B cell (primary cell): Measurements from ENCODE around the gene ACTMAP. TPM values are rescaled to one million over a fixed set of nuclear protein-coding genes. Genes with fewer than 3 reads are reported as not detected.

Experiments
- ATAC-seq: fragments of 200-7000 bp; cut with Tn5 transposase; one replicate; pipeline ENCODE4 v1.10.0; 2021; ENCODE audit warnings: low read depth, mild to moderate bottlenecking, moderate number of reproducible peaks, moderate library complexity
- CTCF ChIA-PET: fragments of 350-600 bp; sonication (Branson Sonifier 250); formaldehyde crosslinking; loops from one replicate; lab custom pipeline; 2021; ENCODE audit warnings: antibody characterized with exemption, inconsistent platforms; lab: Charles Lee
- POLR2A ChIA-PET: fragments of 350-600 bp; sonication (Branson Sonifier 250); formaldehyde crosslinking; loops from one replicate; lab custom pipeline; 2021; ENCODE audit warnings: antibody characterized with exemption; lab: Charles Lee
- DNase-seq: peaks from one replicate; pipeline ENCODE4 v3.0.0; 2013
- H2AFZ ChIP-seq: 2 replicates; pipeline ENCODE4 v1.6.1; 2012; ENCODE audit warnings: mild to moderate bottlenecking, low read depth, low read length; ENCODE audit not compliant: insufficient read depth, poor library complexity, severe bottlenecking
- H3K27ac ChIP-seq, 2 donors: 1 replicate in 1 of 2; 2 replicates in 1 of 2; pipeline ENCODE4 v1.5.1; 2012 to 2013; ENCODE audit warnings: low read length in 2 of 2, mild to moderate bottlenecking in 2 of 2, moderate library complexity in 1 of 2
- H3K27me3 ChIP-seq, 4 experiments: fragments of 200-600 bp in 1 of 4; sonication (generic) in 1 of 4; replicated peaks in 1 of 4; 1 replicate in 2 of 4; 2 replicates in 2 of 4; pipeline versions ENCODE4 v1.6.1 to v1.7.0; 2013 to 2016; ENCODE audit warnings: low read length in 3 of 4, mild to moderate bottlenecking in 2 of 4, mixed read lengths in 1 of 4, moderate library complexity in 1 of 4; ENCODE audit not compliant: insufficient read depth in 4 of 4, control insufficient read depth in 3 of 4; ENCODE audit errors: control extremely low read depth in 1 of 4
- H3K36me3 ChIP-seq, 2 experiments: replicated peaks in 1 of 2; 1 replicate in 1 of 2; 2 replicates in 1 of 2; pipeline versions ENCODE4 v1.6.1 to v1.7.1; 2013; ENCODE audit warnings: low read length in 1 of 2; ENCODE audit not compliant: insufficient read depth in 2 of 2, control insufficient read depth in 1 of 2; ENCODE audit errors: control extremely low read depth in 1 of 2, extremely low read depth in 1 of 2
- H3K4me1 ChIP-seq, 2 donors: fragments of 200-600 bp in 1 of 2; sonication (generic) in 1 of 2; 1 replicate in 1 of 2; 2 replicates in 1 of 2; pipeline versions ENCODE4 v1.5.1 to v1.6.1; 2013 to 2017; ENCODE audit warnings: low read length in 2 of 2; ENCODE audit not compliant: control insufficient read depth in 2 of 2, insufficient read depth in 2 of 2
- H3K4me2 ChIP-seq: replicated peaks from 2 replicates; pipeline ENCODE3; 2012; ENCODE audit warnings: mild to moderate bottlenecking, low read depth, low read length; ENCODE audit not compliant: poor library complexity, severe bottlenecking
- H3K4me3 ChIP-seq, 5 experiments: fragments of 200-600 bp in 1 of 5; sonication (generic) in 1 of 5; 1 replicate in 3 of 5; 2 replicates in 2 of 5; pipeline versions ENCODE4 v1.5.1 to v1.7.0; 2011 to 2016; ENCODE audit warnings: low read length in 4 of 5, mild to moderate bottlenecking in 4 of 5, low read depth in 2 of 5, control low read depth in 1 of 5, moderate library complexity in 1 of 5; ENCODE audit not compliant: insufficient read depth in 1 of 5; ENCODE audit errors: control extremely low read depth in 1 of 5, extremely low read depth in 1 of 5
- H3K79me2 ChIP-seq: fragments of 200-600 bp; sonication (generic); one replicate; pipeline ENCODE4 v1.6.0; 2016; ENCODE audit warnings: low read length; ENCODE audit not compliant: control insufficient read depth, insufficient read depth
- H3K9ac ChIP-seq: fragments of 200-600 bp; sonication (generic); 2 replicates; pipeline ENCODE4 v1.6.1; 2017; ENCODE audit warnings: mild to moderate bottlenecking, low read length, moderate library complexity
- H3K9me3 ChIP-seq, 3 donors: one replicate each; pipeline versions ENCODE4 v1.6.1 to v1.7.1; 2013; ENCODE audit warnings: low read length in 2 of 3; ENCODE audit not compliant: control insufficient read depth in 2 of 3, insufficient read depth in 1 of 3; ENCODE audit errors: control extremely low read depth in 1 of 3
- H4K20me1 ChIP-seq: 2 replicates; pipeline ENCODE4 v1.6.0; 2012; ENCODE audit warnings: mild to moderate bottlenecking, low read length; ENCODE audit not compliant: insufficient read depth, control insufficient read depth, poor library complexity, severe bottlenecking
- H3K27ac Mint-ChIP-seq: one replicate; pipeline ENCODE4 v1.8.0; 2021; ENCODE audit warnings: mixed read lengths
- H3K27me3 Mint-ChIP-seq: one replicate; pipeline ENCODE4 v1.8.0; 2021; ENCODE audit warnings: mixed read lengths
- H3K4me1 Mint-ChIP-seq: one replicate; pipeline ENCODE4 v1.8.0; 2021; ENCODE audit warnings: mixed read lengths
- H3K4me3 Mint-ChIP-seq: one replicate; pipeline ENCODE4 v1.8.0; 2021; ENCODE audit warnings: mixed read lengths
- H3K9me3 Mint-ChIP-seq: one replicate; pipeline ENCODE4 v1.8.0; 2022; ENCODE audit warnings: mixed read lengths; ENCODE audit not compliant: insufficient read depth
- EZH2 ChIP-seq: IDR thresholded peaks from 2 replicates; pipeline ENCODE4 v1.6.1; 2012; ENCODE audit warnings: borderline replicate concordance, low read depth, mild to moderate bottlenecking, moderate library complexity, low read length; ENCODE audit not compliant: insufficient read depth, poor library complexity, severe bottlenecking
- WGBS: methylation state at CpG from one replicate; pipeline ENCODE4 v1.1.5; 2013; ENCODE audit warnings: missing lambda C conversion rate; ENCODE audit not compliant: insufficient coverage; 5-methylcytosine and 5-hydroxymethylcytosine counted together
- intact Hi-C: fragments of 100-400 bp; cut with micrococcal nuclease; formaldehyde crosslinking; loops from one replicate; pipeline ENCODE4 v1.10.0; 2022
- polyA plus RNA-seq: library from polyadenylated mRNA; depleted of rRNA; stranded (reverse); fragments of >200 nt; gene quantifications from 2 replicates; pipeline ENCODE4 v1.2.3, GENCODE V29; 2012
- total RNA-seq, 2 donors: library from RNA; stranded (reverse); fragments of 120-200 nt in 1 of 2; gene quantifications; 1 replicate in 1 of 2; 2 replicates in 1 of 2; pipeline versions ENCODE4 v1.2.3 to v1.2.4, GENCODE V29; 2013 to 2022
- TF ChIP-seq, protein P1 (sequence below): fragments of 200-600 bp; IDR thresholded peaks from one replicate; pipeline ENCODE4 v1.8.0; 2022; ENCODE audit warnings: antibody characterized with exemption, mild to moderate bottlenecking

ACTMAP gene
- total and polyA plus RNA-seq, 2 donors (not counting 1 experiment from before 2014, with no cell fraction given): 7.7 to 10.2 TPM

- H3K9me3 Mint-ChIP-seq: no peaks in the 10 kb centered on the region
- H3K4me3 Mint-ChIP-seq: no peak overlapping the region
- Histone ChIP-seq H3K4me2 (no peak overlapping the region), H2AFZ (no peak overlapping the region), H3K9me3 (no peaks in the 10 kb centered on the region), H3K27ac (no peak overlapping the region), H4K20me1 (peaks cover 18% of the 10 kb centered on the region), H3K9ac (no peak overlapping the region), H3K36me3 (peaks cover 0 to 30% of the 10 kb centered on the region in 2 experiments), H3K27me3 (no peaks in the 10 kb centered on the region), H3K4me1 (peaks cover 26 to 35% of the 10 kb centered on the region in 2 donors), H3K4me3 (no peak overlapping the region), H3K79me2 (peaks cover 68% of the 10 kb centered on the region)
- ChIA-PET POLR2A (interaction anchor here (0.7 kb wide), 2 partner anchors 34 to 97 kb away, joined by 4 read pairs; no protein-coding TSS in a partner anchor), CTCF (interaction anchor here (0.7 to 1.7 kb wide), 4 partner anchors 23 to 90 kb away, joined by 3 to 5 read pairs (median 4); no protein-coding TSS in a partner anchor)
- H3K27ac Mint-ChIP-seq: no peak overlapping the region
- H3K27me3 Mint-ChIP-seq: no peaks in the 10 kb centered on the region
- TF ChIP-seq EZH2: no peak
- TF ChIP-seq, protein P1, sequence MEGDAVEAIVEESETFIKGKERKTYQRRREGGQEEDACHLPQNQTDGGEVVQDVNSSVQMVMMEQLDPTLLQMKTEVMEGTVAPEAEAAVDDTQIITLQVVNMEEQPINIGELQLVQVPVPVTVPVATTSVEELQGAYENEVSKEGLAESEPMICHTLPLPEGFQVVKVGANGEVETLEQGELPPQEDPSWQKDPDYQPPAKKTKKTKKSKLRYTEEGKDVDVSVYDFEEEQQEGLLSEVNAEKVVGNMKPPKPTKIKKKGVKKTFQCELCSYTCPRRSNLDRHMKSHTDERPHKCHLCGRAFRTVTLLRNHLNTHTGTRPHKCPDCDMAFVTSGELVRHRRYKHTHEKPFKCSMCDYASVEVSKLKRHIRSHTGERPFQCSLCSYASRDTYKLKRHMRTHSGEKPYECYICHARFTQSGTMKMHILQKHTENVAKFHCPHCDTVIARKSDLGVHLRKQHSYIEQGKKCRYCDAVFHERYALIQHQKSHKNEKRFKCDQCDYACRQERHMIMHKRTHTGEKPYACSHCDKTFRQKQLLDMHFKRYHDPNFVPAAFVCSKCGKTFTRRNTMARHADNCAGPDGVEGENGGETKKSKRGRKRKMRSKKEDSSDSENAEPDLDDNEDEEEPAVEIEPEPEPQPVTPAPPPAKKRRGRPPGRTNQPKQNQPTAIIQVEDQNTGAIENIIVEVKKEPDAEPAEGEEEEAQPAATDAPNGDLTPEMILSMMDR: no peak
- WGBS: no CpG with 5 or more reads among the region's 9 CpGs
- DNase-seq (no peak), ATAC-seq (no peak)
- intact Hi-C loops: no loop called here
- H3K4me1 Mint-ChIP-seq: peaks cover 48% of the 10 kb centered on the region
Observed at GRCh38 chr19:40721936-40722661, 28.2 kb downstream of the ACTMAP start.

GRCh38 chr19:40721140-40721486 is 29.2 kb downstream of the ACTMAP start:
- peak overlapping the region; percentile 23 for H3K4me2 ChIP-seq
- peaks cover 77% of the 10 kb centered on the region for H3K79me2 ChIP-seq
- 90% methylated on average over 5 of the region's 6 CpGs for WGBS
- peaks cover 0 to 22% of the 10 kb centered on the region in 2 experiments for H3K36me3 ChIP-seq
- POLR2A ChIA-PET: no interaction called here
- no peaks in the 10 kb centered on the region for H3K9me3 Mint-ChIP-seq
- no peak overlapping the region for H3K27ac Mint-ChIP-seq
- H3K27ac ChIP-seq: no peak overlapping the region
- H3K4me1 ChIP-seq: peaks cover 29 to 41% of the 10 kb centered on the region in 2 donors
- H3K27me3 Mint-ChIP-seq: no peaks in the 10 kb centered on the region
- CTCF ChIA-PET: interaction anchor here (1.2 to 1.7 kb wide), 2 partner anchors 24 to 91 kb away, joined by 4 to 5 read pairs; no protein-coding TSS in a partner anchor
- no peak overlapping the region for H2AFZ ChIP-seq
- intact Hi-C loops: no loop called here
- H3K4me3 Mint-ChIP-seq: peak overlapping the region; percentile 66
- H3K9ac ChIP-seq: no peak overlapping the region
- H4K20me1 ChIP-seq: peaks cover 18% of the 10 kb centered on the region
- ATAC-seq: no peak
- peaks cover 55% of the 10 kb centered on the region for H3K4me1 Mint-ChIP-seq
- no peak for TF ChIP-seq EZH2
- TF ChIP-seq, protein P1: no peak
- H3K4me3 ChIP-seq: no peak overlapping the region
- DNase-seq: no peak
- H3K27me3 ChIP-seq: no peaks in the 10 kb centered on the region
- H3K9me3 ChIP-seq: no peaks in the 10 kb centered on the region
